G401.6 (cell line): Measurements from ENCODE around the gene B4GALT1.

Experiments used
- FAIRE-seq: peaks from 2 replicates; lab custom pipeline; 2012; peaks lifted over from hg19 to GRCh38; lab: Jason Lieb, UNC

Gene B4GALT1

DNA sequence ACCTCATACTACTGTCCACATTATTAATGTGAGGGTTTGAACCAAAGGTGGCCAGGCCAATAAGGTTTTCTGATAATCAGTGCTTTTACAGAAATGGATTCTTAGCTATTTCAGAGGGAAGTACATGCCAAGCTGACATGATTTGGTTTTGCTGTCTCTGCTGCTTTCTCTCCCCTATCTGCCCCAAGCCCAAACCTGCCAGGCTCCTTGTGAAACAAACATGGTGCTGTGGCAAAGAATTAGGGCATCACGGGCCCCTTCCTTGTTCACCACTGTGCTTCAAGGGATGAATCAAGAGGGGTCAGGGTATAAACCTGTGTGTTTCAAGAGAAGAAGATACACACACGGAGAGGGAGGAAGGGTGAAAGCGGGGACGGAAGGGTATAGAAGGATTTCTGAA is 49.3 kb downstream of the B4GALT1 start:
- FAIRE-seq = no peak

DNA sequence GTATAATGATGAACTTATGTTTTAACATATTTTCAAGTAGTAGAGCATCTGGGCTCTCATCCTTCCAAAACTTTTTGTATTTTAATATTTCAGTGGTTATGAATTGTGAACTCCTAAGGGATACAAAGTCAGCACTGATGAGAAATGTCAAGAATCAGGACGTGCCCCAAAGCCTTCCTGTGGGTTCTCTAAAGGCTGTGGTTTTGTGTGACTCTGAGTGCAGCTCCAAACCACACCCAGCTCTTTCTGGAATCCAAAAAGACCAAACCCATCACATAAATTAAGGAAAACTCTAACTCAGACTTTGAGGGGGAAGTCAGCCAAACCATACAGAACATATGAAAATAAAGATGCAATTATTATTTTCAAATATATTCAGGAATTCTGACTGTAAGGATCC is 49.8 kb downstream of the B4GALT1 start:
- FAIRE-seq = no peak

DNA sequence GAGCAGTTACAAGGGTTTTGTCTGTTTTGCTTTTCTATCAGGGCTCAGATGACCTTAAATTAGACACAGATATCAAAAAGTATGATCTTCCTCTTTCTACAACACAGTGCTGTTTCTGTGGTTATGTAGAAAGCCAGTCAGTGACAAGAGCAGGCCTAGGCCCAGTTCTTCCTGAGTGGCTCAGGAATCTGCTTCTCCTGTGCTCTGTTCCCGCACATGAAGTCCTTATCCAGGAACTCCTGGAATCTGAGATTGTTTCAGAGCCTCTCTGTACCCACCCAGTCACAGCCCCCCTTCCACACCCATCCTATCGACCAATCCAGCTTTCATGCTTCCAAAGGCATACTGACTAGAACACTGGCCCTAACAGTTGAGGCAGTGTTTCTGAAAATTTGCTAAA is 50.3 kb downstream of the B4GALT1 start:
- no peak for FAIRE-seq

DNA sequence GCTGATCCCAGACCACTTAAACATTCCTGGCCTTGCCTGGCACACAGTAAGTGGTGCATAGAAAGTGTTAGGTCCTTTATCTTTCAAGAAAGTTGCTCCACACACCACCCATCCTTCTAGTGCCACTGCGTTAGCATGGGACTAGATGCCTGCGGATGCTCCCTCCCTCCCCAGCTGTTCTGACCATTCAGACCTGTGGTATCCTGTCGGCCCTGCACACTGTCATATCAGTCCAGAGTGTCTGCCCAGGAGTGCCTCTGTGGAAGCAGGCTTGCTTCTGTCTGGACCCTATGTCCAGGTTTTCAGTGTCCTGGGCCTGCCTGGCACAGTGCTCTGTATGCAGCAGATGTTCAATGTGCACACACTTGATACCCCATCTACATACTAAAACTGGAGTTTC is 52.4 kb downstream of the B4GALT1 start:
- no peak for FAIRE-seq

DNA sequence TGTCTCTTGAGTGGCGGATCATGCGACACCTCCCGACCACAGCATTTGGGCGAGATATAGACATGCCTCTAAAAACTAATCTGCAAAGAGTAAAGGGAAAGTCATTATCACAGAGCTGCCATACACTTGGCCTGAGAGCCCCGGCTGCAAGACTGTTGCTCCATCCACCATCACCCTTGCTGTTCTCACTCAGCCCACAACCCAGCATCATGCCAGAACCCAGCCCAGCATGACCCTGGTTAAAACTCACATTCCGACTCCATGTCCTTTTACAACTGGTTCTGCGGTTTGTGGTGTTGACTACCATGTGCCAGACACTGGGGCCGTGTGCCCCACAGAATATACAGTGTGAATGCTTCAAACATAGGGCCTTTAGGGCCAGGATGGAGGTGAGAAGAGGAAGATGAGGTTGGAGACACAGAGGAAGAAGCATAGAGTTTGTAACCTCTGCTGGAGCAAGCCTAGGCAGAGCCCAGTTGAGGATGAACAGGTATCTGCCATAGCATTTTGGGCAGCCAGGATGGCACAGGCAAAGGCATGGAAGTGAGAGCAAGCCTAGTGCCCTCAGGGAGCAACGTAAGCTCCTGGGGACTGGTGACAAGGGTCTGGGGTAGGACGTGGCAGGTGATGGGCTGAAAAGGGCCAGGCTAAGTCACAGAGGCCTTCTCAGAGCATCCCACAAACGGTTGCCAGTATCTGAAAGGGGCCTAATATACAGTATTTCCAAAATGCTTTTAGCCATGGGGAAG is 53.2 kb downstream of the B4GALT1 start:
- no peak for FAIRE-seq

DNA sequence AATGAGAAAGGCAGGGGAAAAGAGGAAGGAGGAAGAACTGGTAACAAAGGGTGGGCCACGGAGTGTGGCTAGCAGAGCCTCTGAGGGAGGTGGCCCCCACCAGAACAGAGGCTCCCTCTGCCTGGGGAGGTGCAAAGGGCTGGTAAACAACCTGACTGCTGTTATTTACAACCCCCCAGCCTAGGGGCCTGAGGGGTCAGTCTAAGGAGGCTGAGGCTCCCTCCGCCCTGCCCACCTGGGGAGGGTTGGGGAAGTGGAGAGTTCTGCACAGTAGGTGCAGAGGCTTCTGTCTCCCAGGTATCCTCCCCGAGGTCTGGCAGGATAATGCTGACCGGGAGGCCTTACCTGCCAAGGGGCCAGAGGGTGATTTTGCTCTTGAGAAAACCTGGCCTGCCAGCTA is 55.0 kb downstream of the B4GALT1 start:
- FAIRE-seq = no peak

DNA sequence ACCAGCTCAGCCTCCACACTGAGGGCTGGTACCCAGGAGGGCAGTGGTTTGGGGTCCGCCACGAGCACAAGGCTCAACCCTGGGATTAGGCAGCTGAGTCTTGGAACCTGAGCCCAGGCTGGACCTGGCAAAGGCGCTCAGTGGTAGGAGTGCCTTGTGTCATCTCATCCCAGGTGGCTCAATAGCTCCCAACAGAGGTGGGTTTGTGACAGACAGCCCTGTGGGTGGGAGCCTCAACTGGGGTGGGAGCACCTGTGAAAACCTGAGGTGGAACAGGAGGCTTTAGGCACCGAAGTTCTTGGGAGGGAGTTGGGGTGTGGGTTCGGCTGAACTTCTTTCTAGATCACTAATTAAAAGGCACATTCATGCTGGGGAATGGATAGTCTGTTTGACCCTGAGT is 55.5 kb downstream of the B4GALT1 start:
- no peak for FAIRE-seq

DNA sequence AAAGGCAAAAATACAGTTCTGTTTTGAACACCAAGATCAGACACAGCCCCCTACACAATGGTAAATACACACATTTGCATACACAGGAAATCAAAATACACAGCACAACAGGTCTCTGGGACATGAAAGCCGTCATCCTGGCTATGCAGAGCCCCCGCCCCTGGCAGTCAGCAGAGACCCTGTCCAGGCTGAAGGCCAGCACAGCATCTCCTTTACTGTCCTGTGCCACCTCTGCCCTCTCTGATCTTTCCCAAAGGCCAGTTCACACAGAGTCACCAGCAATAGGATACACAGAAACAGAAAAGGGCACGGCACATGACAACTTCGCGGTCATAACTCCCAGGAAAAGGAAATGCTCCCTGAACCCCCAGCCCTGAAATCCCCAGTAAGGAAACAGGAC is 56.5 kb downstream of the B4GALT1 start:
- no peak for FAIRE-seq

DNA sequence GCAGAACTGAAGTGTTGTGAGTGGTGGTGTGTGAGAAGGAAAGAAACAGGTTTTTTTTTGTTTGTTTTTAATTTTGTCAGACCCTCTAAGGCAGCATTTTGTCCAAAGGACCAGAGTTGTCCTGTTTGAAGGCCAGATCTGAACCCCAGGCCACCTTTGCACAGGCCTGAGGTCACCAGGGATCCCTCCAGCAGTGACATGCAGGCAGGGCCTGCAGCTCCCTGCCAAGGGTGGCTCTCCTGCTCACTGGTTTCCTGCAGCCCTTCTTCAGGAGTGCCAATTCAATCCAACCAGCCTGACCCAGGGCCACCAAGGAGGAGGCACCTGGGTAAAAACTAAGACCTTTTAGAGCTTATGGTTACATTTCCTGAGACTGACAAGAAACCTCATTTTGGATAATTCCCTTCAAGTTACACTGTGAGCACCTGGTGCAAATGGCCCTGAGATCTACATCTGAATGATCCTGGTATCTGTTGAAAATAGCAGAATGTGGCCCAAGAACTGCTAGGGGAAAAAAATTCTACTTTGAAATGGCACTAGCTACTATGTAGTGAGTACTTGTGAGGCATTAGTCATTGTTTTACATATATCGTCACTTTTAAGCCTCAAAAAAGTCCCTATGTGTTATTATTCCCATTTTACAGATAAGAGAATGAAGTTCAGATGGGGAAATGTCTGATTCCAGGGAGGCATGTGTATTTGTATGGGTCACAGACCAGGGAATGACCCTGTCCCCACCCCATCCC is 57.1 kb downstream of the B4GALT1 start:
- FAIRE-seq = no peak

DNA sequence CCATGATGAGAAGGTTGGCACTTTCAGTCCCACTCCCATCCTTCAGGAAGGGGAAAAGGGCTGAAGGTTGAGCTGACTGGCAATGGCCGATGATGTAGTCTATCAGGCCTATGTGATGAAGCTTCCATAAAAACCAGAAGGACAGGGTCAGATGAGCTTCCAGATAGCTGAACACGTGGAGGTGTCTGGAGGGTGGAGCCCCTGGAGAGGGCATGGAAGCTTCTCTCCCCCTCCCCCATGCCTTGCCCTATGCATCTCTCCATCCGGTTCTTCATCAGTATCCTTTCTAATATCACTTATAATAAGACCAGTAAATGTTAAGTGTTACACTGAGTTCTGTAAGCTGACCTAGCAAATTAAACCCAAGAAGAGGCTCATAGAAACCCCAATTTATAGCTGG is 58.0 kb downstream of the B4GALT1 start:
- FAIRE-seq = no peak

DNA sequence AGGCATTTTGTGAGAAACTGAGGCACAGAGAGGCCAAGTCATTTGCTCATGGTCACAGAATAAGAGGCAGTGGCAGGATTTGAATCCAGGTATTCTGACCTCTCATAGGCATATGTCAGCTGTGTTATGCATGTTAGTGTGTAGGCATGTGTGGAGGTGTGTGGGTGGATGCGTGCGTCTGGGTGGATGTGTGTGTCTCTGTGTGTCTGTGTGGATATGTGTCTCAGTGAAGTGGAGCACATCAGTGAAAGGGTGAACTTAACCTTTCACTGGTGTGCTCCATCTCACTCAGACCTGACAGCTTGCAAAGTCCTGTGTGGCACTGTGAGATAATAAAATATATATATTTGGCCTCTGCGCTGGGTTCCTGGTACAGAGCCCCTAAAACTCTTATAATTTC is 58.7 kb downstream of the B4GALT1 start:
- FAIRE-seq = no peak

DNA sequence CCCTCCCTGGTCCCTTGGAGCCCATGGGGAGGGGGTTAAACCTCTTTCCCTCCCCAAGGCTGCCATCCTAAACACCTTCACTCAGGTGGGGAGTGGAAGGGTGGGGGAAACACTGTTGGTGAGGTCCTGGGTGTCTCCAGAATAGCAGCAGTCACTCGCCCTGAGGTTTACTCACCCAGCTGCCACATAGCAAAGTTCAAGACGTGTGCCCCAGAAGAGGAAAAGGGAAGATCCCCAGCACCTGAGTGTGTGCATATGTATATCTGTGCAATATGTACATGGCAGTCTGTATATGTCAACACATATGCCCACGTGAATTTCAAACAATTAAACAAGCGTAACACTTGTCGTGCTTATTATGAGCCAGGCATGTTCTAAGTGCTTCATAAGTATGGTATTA is 59.4 kb downstream of the B4GALT1 start:
- no peak for FAIRE-seq

DNA sequence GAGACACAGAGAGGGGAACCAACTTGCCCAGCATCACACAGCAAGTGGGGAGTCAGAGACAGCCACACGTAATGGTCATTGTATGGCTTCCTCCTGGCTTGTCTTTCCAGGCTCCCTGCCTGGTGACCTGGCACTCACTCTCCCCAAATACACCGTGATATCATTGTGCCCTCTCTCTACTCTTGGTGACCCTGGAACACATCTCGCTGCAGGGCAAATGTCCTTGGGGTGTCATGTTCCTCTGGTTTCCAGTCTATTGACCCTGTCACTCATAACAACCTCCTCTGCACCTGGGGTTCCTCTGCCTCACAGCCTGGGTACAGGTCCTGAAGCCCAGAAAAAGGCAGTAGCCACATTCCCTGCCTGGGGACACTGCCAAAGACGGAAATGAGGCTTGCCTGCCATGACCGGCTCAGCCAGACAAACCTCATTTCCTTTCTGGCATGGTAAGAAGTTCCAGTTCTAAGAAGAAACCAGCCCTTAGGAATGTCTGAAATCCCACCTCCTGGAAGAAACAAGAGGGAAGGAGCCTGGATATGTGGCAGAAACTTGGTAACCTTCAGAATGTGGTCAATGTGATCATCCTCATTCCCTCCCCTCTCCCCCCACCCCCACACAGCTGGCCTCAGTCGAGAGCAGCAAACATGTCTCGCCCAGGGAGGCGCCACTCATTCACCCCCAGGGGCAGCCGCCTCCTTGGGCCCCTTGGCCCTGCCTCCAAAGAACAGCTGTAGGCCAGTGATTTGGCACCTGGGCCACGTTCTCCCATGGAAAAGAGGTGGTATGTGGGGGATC is 60.1 kb downstream of the B4GALT1 start:
- no peak for FAIRE-seq

DNA sequence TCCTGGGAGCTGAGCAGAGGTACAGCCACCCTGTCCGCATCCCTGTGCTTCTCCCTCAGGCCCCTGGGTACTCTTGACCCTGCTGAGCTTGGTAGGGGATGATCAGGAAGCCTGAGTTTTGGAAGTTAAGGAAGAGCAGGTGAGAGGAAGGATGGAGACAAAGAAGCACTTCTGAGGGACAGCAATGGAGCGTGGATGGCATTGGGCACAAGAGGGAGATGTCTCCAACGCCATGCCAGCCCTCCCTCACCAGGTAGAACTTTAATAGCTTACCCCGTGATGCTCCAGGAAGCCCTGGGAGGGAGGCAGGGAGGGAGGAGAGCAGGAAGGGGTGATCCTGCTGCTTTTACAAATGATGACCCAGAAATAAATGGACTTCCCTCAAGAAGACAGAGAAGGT is 60.8 kb downstream of the B4GALT1 start:
- no peak for FAIRE-seq

DNA sequence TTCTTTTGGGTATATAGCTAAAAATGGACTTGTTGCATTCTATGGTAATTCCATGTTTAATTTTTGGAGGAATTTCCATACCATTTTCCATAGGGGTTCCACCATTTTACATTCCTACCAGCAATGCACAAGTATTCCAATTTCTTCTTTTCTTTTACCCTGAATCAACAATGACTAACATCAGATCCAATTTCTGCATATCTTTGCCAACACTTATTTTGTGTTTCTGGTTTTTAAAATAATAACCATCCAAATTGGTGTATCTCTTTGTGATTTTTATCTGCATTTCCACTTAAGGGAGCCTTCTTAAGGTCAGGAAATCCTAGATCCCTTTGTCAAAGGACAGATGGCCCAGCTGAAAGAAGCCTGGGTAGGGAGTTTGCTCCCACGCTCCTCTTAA is 61.2 kb downstream of the B4GALT1 start:
- no peak for FAIRE-seq

DNA sequence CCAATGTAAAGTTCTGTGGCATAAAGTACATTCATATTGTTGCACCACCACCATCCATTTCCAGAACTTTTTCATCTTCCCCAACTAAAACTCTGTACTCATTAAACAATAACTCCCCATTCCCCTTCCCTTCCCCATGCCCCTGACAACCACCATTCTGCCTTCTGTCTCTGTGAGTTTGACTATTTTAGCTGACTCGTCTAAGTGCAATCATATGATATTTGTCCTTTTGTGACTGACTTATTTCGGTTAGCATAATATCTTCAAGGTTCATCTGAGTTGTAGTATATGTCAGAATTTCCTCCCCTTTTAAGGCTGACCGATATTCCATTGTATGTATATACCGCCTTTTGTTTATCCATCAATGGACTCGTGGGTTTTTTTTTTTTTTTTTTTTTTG is 61.6 kb downstream of the B4GALT1 start:
- no peak for FAIRE-seq

DNA sequence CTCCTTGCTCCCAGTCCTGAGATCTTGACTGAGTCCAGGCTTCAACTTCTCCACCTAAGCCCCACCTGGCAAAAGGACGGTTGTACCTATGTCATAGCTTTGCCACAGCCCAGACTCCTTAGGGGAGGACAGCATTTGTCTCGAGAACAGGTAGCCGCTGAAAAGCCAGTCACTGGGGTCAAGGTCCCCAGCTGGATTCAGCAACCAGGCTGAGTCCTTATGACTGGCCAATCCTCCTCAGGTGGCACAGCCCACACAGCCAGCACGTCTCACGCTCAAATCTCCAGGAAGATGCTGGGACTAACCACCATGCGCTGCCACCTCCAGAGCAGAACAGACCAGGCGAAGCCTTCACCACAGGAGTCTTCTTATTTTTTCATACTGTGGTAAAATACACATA is 62.7 kb downstream of the B4GALT1 start:
- no peak for FAIRE-seq

DNA sequence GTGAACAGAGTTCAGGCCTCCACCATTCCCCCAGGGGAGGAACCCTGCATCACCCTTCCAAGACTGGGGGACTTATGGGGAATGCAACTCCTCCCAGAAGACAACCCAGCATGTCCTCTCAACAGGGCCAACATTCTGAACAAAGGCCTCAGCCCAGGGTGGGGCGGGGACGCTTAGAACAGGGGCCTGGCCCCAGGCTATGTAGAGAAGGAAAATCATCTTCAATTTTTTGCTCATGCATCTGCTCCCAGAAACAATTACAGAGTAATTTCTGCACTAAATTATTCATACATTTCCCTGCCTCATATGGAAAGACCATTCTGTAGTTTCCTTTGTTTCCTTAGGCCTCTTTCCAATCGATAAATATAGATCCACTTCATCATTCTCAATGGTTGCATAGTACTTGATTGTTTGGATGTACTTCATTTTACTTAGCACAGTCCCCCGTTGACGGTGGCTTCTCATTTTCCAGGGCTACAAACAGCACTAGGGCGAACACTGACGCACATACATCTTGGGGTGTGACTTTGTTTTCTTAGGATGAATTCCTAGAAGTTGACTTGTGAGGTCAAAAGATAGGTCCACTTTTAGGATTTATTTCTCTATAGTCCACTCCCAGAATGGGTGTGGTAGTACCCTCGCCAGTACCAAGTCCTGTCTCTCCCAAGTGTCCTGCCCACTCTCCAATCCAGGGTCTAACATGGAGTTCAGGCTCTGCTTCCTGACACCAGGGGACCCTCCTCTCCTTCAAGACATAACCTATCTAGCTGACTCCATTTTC is 63.4 kb downstream of the B4GALT1 start:
- FAIRE-seq = no peak

DNA sequence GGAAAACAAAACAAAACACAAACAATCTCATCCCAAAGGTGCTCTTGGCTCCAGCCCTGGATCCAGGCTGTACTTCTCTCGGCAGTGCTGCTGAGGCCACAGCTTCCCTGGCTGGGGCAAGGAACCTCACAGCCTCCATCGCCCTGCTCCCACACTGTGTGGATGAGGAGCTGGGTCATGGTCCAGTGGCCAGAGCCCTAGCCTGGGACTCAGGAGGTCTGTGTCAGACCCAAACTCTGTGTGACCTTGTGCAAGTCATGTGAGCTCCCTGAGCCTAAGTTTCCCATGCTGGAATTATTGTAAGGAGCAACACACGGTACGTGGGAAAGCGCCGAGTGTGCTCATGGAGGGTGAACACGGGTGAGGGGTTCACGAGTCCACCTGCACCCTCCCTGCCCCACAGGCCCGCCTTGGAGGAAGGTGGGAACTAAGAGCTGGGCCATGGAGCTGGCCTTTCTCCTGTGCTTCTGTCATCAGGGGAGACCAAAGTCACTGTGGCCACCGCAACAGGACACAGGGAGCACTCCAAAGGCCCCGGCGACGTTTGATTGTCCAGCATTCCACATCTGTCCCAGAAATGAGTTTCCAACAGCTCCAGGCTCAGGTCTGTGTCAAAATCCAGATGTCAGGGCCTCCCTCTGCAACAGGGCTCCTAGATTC is 64.5 kb downstream of the B4GALT1 start:
- FAIRE-seq = no peak

DNA sequence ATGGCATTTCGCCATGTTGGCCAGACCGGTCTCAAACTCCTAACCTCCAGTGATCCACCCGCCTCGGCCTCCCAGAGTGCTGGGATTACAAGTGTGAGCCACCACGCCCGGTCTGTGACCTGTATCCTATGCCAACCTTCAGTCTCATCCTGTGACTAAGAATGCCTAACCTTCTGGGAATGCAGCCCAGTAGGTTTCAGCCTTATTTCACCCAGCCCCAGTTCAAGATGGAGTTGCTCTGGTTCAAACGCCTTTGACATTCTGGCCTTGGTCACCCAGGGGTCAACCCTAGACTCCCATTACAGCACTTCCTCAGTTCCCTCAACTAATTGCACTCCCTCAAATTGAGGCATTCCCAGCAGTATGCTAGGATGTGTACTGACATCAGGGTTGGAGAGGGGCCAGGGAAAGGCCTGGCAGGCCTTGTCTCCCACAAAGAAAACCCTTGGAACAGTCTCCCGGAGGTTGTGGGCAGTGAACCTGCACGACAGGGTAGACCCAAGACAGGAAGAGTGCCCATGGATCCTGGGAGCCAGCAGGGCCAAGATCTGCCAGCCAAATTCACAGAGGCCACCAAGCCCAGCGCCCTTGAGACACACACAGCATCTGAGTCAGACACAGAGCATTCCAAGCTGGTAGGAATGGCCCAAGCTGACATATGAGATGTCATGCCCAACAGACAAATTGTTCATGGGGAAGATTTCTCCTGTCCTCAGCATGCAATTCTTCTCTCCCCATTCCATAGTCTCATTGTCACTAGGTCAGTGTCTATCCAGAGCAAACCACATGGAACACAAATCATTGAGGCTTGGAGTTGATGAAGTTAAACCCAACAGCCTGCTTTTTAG is 65.8 kb downstream of the B4GALT1 start:
- no peak for FAIRE-seq

DNA sequence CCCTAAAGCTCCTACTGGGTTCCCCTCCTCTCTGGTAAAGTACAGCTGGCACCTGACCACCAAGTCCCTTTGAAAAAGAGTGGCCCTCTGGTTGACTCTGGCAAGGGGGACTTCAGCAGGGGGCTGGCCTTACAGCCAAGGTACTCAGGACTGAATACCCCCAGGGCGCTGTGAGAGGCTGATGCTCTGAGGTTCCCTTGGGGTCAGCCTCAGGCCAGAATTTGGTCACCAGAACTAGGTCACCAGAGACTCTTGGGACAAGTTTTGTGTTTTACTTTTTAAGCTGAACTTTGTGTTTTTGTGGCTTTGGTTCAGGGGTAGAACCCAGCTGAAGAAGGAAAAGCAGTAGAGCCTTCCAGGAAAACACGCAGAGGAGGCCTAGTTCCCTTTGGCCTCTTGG is 67.4 kb downstream of the B4GALT1 start:
- FAIRE-seq = no peak
